Activated CD4-positive, CD25-positive, alpha-beta regulatory T cell treated with anti-CD3 and anti-CD28 coated beads, Interleukin-2, amount 50 U/mL, for 16 hours (primary cell): ENCODE measurements around the gene PRM1.
A peak's percentile ranks its signal among the peaks of the same experiment; 100 is the strongest.

ENCODE experiments used
- DNase-seq: peaks from one replicate; pipeline ENCODE4 v3.0.0-alpha.2; 2020; ENCODE audit warnings: low read depth, low spot score

PRM1 gene

GRCh38 chr16:11253995-11254912 lies 26.9 kb downstream of the PRM1 start:
- no peak for DNase-seq

- no peak for DNase-seq
Measured at GRCh38 chr16:11253009-11253994, 27.8 kb downstream of the PRM1 start.

- DNase-seq, result no peak
Measured at GRCh38 chr16:11252482-11252931, 28.6 kb downstream of the PRM1 start.

GRCh38 chr16:11251525-11252481 lies 29.3 kb downstream of the PRM1 start:
- peak; percentile 69 for DNase-seq

- no peak for DNase-seq
Measured at GRCh38 chr16:11250786-11251524, 30.2 kb downstream of the PRM1 start.

GRCh38 chr16:11250091-11250785 lies 30.9 kb downstream of the PRM1 start:
- no peak for DNase-seq

- DNase-seq, result no peak
Measured at GRCh38 chr16:11249233-11250061, 31.7 kb downstream of the PRM1 start.

- no peak for DNase-seq
Measured at GRCh38 chr16:11248133-11248532, 33.0 kb downstream of the PRM1 start.

- no peak for DNase-seq
Measured at GRCh38 chr16:11245988-11246387, 35.1 kb downstream of the PRM1 start.

GRCh38 chr16:11245222-11245737 lies 35.9 kb downstream of the PRM1 start:
- DNase-seq, result no peak

- no peak for DNase-seq
Measured at GRCh38 chr16:11242658-11243057, 38.5 kb downstream of the PRM1 start.

- DNase-seq, result no peak
Measured at GRCh38 chr16:11241480-11242204, 39.5 kb downstream of the PRM1 start.

GRCh38 chr16:11240636-11241473 lies 40.3 kb downstream of the PRM1 start:
- DNase-seq, result no peak

- no peak for DNase-seq
Measured at GRCh38 chr16:11239644-11240632, 41.2 kb downstream of the PRM1 start.

GRCh38 chr16:11238272-11239202 lies 42.6 kb downstream of the PRM1 start:
- DNase-seq, result no peak
